HS-5 (cell line): Measurements from ENCODE around the gene GSTO2.

Experiments
- DNase-seq: peaks from one replicate; pipeline ENCODE4 v3.0.0-alpha.2; 2012; ENCODE audit warnings: low read depth

The GSTO2 gene

GRCh38 chr10:104340641-104341040 is 71.7 kb downstream of the GSTO2 start:
- no peak for DNase-seq

GRCh38 chr10:104342941-104343411 is 74.0 kb downstream of the GSTO2 start:
- no peak for DNase-seq

- no peak for DNase-seq
These were observed 75.2 kb downstream of the GSTO2 start for GRCh38 chr10:104344219-104344618.

- DNase-seq: no peak
These were observed 76.5 kb downstream of the GSTO2 start for GRCh38 chr10:104345515-104345914.

GRCh38 chr10:104345941-104346340 is 77.0 kb downstream of the GSTO2 start:
- DNase-seq: no peak

- no peak for DNase-seq
These were observed 78.5 kb downstream of the GSTO2 start for GRCh38 chr10:104347295-104348045.

- no peak for DNase-seq
These were observed 79.6 kb downstream of the GSTO2 start for GRCh38 chr10:104348601-104349000.

- no peak for DNase-seq
These were observed 80.7 kb downstream of the GSTO2 start for GRCh38 chr10:104349623-104350126.

GRCh38 chr10:104350127-104350635 is 81.2 kb downstream of the GSTO2 start:
- no peak for DNase-seq

- DNase-seq: no peak
These were observed 82.2 kb downstream of the GSTO2 start for GRCh38 chr10:104351061-104351702.

GRCh38 chr10:104351919-104352318 is 82.9 kb downstream of the GSTO2 start:
- no peak for DNase-seq

- no peak for DNase-seq
These were observed 84.5 kb downstream of the GSTO2 start, which contains the start of gene CFAP58 for GRCh38 chr10:104353325-104354048. TSS of gene CFAP58 (plus strand) at chr10:104353833. CDS start at chr10:104353898, 65 bp downstream.
